ENCODE data around the gene STAT3.
"Not testable (repeated sequence)": the region's sequence is repeated elsewhere in the genome, so short reads cannot be mapped to it uniquely, and the experiment has no call there.

STAT3 gene

DNA sequence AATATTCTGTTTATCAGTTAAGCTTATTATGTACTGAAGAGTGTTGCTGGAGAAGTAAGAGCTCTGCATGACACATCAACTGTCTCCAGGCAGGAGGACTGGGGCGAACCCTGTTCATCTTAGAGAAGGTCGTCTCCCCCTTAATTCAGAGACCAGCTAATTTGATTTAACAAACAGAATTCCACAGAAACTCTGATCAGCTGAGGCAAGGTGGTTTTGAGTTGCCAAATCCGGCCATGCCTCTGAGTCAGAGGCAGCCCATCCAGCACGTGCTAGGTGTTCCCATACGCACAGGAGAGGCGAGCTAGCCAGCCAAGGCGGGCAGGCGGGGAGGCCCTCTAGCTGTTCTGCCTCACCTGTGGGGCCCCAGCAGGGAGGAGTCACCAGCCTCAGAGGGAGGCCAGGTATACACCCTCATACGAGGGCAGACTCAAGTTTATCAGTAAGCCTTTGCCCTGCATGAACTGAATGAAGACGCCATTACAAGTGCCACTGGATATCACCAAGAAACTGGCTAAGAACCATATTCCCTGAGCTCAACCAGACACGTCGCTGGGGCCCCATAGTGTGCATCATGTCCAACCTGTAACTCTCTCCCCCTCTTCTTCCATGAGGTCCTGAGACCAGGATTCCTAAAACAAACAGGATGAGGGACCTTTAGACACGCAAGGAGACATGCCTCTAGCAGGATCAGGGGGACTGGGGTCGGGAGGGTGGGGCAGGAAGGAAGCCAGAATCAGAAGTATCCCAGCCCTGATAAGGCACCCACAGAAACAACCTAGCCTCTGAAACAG is 74.3 kb downstream of the STAT3 start:
- no peak for DNase-seq (ENCODE audit: low read depth)

DNA sequence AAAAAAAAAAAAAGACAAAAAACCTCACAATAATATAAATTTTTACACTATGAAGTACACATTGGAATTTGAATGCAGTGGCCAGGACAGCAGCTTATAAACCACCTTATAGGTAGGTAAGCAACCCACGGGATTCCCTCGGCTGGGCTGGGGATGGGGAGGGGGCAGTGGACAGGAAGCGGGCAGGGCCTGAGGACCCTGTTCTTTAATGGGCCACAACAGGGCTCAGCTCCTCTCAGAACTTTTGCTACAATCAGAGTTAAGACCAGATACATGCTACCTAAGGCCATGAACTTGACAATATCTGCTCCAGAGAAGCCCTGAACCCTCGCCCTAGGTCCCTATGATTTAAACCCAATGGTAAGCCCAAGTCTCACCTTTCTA is 74.9 kb downstream of the STAT3 start:
- no peak for DNase-seq (ENCODE audit: low read depth)

DNA sequence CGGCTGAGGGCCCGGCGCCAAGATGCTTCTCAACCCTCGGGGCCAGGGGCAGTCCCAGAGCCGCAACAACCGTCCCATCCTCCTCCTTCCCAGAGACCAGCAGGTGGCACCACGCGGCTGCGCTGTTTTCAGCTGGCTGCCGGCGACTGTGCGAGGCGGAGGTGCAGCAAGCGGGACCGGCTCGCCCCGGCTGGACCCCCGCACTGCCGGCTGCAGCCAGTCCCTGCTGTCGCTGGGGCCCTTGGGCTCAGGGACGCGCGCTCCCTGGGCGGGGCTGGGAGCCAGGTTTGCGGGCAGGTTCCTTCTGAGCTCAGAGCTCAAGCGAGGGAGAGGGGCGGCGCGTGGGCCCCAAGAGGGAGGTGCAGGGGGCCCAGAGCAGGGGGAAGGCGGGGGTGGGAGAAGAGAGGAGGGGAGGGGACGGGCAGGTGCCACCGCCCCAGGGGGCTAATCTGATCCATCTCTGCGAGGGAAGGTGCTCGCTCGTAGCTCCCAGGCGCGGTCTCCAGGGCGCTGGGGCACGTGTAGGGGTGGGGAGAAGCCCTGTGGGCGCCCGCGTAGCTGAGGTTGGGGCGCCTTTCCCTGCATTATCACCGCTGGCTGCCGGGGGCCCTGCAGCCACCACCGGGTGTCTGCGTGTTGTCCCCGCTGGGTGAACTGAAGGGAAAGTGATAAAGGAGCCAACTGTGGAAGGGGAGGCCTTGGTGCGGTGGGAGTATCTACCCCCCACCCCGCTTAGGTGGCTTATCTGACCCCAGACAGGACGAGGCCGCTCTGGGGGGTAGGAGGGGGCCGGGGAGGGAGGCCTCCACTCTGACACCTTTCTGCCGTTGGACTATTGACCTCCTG is 75.7 kb downstream of the STAT3 start:
- DNase-seq (ENCODE audit: low read depth): no peak

DNA sequence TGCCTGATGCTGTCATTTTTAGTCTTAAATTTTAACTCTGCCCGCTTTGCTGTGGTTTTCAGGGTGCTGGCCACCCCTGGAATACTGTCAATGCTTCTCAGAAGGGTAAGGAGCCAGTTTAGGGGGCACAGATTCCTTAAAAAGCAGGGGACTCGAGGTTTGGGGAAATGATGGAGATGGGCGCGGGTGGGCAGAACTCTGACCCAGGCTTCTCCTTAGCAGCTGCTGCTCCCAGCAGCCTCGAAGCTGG is 76.3 kb downstream of the STAT3 start:
- DNase-seq (ENCODE audit: low read depth): no peak

DNA sequence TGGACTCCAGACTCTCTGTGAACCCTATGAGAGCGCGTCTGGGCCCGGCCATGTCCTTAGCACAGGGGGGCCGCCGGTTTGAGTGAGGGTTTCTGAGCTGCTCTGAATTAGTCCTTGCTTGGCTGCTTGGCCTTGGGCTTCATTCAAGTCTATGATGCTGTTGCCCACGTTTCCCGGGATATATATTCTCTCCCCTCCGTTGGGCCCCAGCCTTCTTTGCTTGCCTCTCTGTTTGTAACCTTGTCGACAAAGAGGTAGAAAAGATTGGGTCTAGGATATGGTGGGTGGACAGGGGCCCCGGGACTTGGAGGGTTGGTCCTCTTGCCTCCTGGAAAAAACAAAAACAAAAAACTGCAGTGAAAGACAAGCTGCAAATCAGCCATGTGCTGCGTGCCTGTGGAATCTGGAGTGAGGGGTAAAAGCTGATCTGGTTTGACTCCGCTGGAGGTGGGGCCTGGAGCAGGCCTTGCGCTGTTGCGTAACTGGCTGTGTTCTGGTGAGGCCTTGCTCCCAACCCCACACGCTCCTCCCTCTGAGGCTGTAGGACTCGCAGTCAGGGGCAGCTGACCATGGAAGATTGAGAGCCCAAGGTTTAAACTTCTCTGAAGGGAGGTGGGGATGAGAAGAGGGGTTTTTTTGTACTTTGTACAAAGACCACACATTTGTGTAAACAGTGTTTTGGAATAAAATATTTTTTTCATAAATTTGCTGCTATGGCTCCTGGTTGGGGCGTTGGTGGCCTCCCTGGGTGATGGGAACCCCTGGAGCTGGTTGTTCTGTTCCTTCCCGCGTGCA is 76.8 kb downstream of the STAT3 start:
- DNase-seq (ENCODE audit: low read depth): peak; percentile 70

DNA sequence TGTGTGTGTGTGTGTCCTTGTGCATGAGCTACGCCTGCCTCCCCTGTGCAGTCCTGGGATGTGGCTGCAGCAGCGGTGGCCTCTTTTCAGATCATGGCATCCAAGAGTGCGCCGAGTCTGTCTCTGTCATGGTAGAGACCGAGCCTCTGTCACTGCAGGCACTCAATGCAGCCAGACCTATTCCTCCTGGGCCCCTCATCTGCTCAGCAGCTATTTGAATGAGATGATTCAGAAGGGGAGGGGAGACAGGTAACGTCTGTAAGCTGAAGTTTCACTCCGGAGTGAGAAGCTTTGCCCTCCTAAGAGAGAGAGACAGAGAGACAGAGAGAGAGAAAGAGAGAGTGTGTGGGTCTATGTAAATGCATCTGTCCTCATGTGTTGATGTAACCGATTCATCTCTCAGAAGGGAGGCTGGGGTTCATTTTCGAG is 77.4 kb downstream of the STAT3 start:
- DNase-seq (ENCODE audit: low read depth): no peak

DNA sequence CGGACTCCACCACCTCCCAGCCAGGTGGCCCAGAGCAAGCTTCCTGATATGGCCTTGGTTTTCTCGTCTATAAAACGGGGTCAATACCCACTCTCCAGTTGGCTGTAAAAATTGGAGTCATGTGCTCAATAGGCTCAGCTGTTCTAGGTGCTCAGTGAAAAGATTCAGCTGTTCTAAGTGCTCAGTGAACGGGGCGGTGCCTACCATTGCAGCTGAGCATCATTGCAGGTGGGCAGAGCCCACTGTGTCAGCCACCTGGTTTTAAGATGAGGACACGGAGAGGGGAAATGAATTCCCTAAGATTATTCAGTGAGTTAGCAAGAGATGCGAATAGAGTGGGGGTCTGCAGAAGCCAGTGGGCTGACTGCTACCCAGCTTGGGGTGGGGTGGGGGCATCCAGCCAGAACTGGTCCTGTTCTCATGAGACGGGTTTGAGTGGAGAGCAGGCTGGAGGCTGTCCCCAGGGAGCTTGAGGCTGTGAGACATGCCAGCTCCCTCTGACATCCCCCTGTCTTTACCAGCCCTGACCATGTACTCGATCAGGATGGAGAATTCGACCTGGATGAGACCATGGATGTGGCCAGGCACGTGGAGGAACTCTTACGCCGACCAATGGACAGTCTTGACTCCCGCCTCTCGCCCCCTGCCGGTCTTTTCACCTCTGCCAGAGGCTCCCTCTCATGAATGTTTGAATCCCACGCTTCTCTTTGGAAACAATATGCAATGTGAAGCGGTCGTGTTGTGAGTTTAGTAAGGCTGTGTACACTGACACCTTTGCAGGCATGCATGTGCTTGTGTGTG is 78.1 kb downstream of the STAT3 start:
- DNase-seq (ENCODE audit: low read depth): no peak

DNA sequence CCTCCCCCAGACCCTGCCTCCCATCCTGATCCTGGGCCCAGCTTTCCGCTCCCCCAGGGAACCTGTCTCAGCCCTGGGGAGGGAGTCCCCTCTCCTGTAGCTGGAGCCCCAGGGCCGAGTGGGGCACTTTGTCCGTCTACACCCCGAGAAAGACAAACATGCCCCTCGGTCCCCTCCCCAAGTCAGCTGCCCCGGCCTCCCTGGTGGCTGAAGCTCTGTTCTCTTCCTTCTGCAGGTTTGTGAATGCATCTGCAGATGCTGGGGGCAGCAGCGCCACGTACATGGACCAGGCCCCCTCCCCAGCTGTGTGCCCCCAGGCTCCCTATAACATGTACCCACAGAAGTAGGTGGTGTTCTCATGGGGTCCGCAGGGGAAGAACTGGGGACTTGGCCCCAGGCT is 79.1 kb downstream of the STAT3 start:
- DNase-seq (ENCODE audit: low read depth): no peak

DNA sequence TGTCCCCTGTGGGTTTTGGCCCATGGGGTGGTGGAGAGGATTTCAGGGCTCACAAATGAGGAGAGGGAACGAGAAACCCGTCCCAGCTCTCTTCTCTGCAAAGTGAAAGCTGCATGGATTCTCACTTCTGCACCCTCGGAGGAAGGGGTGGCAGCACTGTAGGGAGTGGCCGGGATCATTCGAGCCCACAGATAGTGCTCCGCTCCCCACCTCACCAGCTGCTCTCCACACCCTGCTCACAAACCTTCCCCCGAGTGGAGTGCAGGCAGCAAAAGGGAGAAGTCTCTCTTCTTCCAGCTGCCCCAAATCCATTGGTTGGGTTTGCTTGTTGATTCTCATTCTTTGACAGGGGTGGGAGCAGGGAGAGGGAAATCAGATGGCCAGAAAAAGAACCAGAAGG is 79.8 kb downstream of the STAT3 start:
- no peak for DNase-seq (ENCODE audit: low read depth)

DNA sequence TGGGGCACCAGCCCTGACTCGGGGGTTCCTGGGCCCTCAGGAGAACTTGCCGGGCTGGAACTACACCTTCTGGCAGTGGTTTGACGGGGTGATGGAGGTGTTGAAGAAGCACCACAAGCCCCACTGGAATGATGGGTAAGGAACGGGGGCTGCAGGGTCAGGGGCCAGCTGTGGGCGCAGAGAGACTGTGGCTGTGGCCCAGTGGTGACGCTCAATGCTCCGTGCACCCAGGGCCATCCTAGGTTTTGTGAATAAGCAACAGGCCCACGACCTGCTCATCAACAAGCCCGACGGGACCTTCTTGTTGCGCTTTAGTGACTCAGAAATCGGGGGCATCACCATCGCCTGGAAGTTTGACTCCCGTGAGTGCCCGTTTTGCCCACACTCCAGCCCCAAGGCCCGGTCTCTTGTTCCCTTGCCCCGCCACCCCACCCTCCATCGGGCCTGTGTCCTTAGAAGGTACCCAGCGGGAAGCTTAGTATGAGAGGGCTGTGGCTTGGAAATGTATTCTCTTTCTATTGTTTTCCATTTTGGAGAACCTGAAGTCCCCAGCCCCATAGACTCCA is 80.8 kb downstream of the STAT3 start:
- no peak for DNase-seq (ENCODE audit: low read depth)

DNA sequence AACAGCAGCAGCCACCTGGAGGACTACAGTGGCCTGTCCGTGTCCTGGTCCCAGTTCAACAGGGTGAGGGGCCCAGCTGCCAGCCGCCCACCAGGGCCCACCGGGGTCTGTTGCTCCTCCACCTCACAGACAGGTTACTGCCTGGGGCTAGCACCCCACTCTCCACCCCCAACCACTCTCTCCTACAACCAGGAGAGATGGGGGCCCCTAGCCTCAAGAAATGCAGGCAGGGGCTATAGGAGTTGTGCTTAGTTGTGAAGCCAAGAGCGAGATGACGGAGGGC is 81.9 kb downstream of the STAT3 start:
- no peak for DNase-seq (ENCODE audit: low read depth)

DNA sequence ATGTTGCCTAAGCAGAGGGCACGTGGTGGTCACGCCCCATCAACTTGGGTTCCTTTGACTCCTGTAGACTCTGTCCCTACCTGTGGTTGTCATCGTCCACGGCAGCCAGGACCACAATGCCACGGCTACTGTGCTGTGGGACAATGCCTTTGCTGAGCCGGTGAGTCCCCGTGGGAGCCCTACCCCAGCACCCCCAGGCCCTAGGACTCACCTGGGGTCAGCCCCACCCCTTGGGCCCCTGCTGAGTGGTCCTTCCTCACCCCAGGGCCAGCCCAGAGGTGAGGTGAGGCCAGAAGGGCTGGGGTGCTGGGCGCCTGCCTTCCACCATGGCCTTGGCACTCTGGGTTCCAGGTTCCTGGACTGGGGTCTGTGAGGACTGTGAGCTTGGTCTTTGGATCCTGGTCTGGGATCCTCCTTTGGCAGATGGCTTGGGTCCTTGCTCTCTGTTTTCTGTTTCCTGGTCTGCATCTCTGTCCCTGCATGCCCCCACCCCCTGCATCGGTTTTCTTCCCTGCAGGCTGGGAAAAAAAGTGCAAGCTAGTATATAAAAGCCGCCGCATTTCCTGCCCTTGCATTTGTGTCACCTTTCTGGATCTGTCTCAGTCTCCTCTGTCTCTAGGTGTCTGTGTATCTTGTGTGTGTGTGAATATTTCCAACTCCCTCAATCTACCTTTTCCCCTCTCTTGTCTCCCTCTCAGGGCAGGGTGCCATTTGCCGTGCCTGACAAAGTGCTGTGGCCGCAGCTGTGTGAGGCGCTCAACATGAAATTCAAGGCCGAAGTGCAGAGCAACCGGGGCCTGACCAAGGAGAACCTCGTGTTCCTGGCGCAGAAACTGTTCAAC is 82.5 kb downstream of the STAT3 start:
- no peak for DNase-seq (ENCODE audit: low read depth)

DNA sequence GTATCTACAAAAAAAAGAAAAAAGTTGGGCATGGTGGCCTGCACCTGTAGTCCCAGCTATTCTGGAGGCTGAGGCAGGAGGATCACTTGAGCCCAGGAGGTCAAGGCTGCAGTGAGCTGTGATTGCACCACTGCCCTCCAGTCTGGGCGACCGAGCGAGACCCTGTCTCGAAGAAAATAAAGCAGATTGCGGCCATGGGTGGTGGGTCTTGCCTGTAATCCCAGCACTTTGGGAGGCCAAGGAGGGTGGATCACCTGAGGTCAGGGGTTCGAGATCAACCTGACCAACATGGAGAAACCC is 83.3 kb downstream of the STAT3 start:
- not testable (repeated sequence) for DNase-seq (ENCODE audit: low read depth)

DNA sequence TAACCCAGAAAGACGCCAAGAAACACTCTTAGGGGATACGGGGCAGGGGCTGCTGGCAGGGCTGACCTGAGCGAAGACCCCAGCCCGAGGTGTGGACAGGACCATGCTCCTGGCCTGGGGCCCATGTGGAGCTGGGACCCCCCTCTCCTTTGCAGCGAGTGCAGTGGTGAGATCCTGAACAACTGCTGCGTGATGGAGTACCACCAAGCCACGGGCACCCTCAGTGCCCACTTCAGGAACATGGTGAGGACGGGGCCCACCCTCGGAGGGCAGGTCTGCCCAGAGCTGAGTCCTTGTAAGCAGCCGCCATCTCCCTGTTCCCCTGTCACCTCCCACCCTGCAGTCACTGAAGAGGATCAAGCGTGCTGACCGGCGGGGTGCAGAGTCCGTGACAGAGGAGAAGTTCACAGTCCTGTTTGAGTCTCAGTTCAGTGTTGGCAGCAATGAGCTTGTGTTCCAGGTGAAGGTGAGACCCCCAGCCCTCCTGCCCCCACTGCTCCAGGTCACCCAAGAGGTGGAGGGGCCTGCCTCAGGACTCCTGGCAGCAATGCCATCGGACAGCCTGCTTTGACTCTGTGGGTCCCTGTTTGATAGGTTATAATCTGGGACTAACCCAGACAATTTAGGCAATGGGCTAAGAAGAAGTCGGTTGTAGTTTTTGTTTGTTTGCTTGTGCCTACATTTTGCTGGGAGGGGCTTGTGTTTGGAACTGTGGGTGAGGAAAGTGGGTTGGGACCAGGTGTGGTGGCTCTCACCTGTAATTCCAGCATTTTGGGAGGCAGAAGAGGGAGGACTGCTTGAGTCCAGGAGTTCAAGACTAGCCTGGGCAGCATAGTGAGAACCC is 83.8 kb downstream of the STAT3 start:
- DNase-seq (ENCODE audit: low read depth): no peak

DNA sequence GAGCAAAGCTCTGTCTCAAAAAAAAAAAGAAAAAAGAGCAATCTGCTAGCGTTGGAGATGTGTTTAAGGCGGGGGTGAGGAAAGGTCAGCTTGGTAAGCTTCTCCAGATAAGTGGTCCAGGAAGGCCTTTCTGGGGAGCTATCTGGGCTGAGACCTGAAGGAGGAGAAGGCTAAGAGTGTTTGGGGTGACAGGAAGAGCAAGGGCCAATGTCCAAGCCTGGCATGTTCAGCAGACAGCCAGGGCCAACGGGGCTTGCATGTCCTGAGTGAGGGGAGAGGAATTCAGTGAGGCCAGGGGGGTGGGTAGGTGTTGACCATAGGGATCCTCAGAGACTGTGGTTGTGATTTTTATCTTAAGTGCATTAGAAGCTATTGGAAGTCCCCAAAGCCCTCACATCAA is 84.5 kb downstream of the STAT3 start:
- DNase-seq (ENCODE audit: low read depth): no peak

DNA sequence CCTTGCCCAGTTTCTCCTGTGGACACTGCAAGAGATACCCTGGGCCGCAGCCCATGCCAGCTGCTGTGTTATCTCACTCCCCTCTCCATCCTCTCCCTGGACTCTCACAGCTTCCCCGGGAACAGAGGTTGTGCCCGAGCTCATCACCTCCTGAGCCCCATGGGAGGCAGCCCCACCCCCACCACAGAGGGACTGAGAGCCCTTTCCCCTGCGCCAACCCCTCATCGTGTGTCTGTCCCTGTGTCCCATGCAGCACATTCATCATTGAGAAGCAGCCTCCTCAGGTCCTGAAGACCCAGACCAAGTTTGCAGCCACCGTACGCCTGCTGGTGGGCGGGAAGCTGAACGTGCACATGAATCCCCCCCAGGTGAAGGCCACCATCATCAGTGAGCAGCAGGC is 87.2 kb downstream of the STAT3 start:
- DNase-seq (ENCODE audit: low read depth): no peak

DNA sequence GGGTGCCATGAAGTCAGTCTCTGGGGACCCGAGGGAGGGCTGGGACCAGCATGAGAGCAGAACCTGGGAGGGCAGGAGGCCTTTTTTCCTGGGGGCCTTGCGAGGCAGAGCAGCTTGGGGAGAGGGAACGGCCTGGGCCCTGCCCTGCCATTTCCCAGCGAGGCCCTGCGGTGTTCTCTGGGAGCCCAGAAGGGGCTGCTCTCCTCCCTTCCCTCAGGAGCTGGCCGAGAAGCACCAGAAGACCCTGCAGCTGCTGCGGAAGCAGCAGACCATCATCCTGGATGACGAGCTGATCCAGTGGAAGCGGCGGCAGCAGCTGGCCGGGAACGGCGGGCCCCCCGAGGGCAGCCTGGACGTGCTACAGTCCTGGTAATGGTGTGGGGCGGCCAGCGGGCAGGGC is 88.3 kb downstream of the STAT3 start:
- not testable (repeated sequence) for DNase-seq (ENCODE audit: low read depth)

DNA sequence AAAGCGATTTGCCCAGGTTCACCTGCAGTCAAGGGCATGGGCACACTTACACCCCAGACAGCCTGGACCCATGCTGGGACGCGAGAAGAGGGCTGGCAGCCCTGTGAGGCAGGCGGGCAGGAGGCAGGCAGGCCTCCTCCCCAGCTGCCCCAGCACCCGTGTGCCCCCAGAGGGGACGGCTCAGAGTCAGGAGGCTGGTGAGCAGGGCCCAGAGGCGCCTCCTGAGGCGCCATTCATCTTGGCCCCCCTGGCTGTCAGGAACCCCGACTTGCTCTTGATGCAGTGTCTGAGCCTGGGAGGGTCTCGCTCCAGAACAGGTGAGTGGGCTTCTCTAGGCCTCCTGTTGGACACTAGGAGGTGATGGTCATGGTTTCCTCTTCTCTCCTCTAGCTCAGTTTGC is 88.9 kb downstream of the STAT3 start:
- not testable (repeated sequence) for DNase-seq (ENCODE audit: low read depth)

DNA sequence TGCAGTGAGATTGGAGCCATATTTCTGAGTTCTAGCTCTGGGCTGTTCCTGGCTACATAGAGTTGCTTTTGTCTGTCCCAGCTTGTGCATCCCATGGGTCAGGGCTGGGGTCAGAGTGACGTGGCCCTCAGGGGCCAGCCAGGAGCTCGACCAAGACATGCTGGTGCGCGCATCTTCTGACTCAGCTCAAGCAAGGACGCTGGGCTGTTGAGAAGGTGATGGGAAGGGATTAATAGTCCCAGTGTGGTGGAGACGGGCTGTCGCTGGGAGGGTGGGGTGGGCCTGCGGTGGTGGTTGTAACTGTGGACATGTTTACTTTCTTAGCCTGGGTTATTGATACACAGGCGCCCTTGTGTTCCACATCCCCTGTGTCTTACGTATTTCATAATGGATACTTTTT is 90.5 kb downstream of the STAT3 start:
- DNase-seq (ENCODE audit: low read depth): not testable (repeated sequence)

DNA sequence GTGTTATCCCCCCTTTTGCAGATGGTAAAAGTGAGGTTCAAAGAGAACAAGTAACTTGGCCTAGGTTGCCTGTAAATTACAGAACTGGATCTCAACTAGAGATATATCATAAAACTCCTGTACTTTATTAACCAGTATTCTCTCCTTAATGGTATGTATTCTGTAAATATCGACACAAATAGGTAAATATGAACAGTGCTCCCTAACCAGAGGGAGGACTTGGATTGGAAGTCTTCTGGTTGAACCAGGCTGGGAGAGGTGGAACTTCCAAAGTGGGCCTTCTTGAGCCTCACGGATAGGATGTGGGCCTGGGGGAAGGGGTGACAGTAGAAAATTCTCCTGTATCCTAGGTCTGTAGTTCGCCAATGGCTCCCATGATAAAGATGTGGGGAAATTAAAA is 92.2 kb downstream of the STAT3 start:
- DNase-seq (ENCODE audit: low read depth): no peak
